COLO829 (cell line): ENCODE measurements around the gene WASF3.

ENCODE experiments used
- DNase-seq: peaks from one replicate; pipeline ENCODE4 v3.0.0; 2012; ENCODE audit warnings: low spot score

Gene WASF3

DNA sequence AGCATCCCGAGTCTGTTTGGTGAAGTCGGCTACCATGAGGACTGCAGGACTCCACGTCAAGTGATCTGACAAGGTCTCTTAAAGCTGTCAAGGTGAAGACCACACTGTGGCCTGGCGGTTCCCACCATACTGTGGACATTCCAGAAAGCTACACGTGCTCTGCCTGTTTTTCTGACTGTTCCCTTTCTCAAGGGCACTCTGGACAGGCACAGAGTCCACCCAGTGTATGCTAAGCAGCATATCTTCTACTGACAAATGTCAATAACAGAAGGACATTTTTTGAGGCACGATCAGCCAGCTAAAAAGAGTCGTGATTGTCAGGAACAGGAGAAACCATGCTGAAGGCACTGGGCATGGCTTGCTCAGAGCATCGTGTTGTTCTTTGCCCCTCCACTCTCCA lies 12.8 kb upstream of the WASF3 start:
- DNase-seq = no peak

DNA sequence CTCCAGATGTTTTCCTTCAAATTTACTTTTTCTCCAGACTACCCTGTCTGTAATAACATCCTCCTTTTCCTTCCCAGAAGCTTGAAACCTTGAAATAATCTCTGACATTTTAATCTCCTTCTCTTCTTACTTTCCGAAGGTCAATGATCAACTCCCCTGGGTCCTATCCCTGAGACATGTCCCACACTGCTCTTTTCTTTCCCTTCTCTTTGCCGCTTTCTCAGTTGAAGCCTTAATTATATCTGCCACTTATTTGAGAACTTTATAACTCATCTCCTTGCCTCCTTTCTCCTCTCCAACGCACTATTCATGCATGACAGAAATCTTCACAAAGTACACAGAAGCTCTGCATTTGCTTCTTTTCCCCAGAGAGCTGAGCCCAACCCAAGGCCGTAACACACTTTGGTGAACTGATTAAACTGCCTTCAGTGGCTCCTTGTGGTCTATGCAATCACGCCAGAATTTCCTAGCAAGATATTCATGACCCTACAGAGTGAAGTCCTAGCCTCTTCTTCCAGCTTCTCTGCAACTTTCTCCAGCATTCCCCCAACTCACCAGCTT lies 9.2 kb upstream of the WASF3 start:
- DNase-seq = no peak

DNA sequence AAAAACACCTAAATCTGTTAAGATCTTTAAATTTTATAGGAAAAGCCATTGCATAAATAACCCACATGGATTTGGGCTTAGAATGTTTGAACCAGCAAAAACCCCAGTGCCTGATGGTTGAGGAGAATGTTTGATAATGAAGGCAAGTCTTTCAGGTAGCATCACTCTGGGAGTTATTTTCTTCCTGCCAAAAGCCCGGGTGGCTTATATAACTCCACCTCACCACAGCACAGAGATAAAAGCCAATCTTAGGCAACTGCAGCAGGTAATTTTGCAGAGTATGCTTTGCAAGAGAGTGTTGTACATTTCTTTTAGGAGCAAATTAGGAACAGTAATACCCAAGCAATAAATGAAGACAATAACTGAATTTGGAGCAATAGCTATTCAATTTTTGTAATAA lies 7.8 kb upstream of the WASF3 start:
- DNase-seq = no peak

DNA sequence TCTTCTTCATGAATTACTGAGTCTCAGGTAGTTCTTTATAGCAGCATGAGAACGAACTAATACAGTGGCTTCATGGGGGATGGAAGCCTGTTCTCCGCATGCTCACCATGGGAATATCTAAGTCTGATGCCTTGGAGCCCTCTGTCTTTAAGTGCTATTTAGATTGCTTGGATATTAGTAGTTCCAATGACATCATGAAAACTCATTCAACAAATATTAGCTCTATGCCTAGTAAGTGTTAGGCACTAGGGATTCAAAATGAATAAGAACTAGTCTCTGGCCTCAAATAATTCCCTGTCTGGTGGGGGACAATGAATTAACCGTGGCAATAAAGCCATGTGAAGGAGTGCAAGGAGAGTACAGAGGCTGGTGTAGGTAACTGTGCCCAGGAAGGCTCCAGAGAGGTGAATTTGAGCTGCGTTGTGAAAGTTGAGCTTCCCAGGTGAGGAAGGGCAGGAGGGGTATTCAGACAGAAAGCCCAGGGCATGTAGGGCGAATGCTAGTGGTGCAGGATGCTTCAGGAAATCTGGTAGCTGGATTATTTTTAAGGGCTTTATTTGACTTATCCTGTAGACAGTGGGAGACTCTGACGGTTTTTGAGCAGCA lies 6.1 kb upstream of the WASF3 start:
- no peak for DNase-seq

DNA sequence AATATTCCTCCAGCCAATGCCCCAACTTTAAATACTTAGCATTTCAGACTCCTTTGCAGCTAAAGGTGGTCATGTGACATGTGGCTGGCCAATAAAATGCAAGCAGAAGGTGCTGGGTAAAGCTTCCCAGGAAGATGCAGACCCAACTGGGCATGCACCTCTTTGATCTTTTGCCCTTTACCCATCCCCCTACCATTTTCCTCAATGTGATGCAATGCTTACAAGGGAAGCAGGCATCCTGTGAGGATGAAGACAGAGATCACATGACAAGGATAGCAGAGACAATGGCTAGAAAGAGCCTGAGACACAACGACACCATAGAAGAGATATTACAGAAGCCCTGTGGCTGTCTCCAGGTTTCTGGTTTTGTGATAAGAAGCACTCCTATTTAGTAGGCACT lies 2.1 kb upstream of the WASF3 start:
- no peak for DNase-seq

DNA sequence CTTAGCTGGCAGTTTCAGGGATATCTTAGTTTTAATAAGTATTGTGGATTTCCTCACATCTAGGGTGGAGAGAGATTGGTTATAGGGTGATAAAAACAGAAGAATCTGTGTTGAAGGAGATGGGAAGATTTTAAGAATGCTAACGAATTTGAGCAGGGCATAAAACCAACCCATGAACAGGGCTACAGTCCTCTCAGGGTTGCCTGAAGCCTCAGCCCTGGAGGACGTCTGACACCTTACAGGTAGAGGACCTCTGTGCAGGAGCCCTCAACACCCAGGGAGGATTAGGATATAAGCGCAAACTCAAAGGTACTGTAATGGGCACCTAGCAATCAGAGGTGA lies 461 bp upstream of the WASF3 start:
- no peak for DNase-seq

DNA sequence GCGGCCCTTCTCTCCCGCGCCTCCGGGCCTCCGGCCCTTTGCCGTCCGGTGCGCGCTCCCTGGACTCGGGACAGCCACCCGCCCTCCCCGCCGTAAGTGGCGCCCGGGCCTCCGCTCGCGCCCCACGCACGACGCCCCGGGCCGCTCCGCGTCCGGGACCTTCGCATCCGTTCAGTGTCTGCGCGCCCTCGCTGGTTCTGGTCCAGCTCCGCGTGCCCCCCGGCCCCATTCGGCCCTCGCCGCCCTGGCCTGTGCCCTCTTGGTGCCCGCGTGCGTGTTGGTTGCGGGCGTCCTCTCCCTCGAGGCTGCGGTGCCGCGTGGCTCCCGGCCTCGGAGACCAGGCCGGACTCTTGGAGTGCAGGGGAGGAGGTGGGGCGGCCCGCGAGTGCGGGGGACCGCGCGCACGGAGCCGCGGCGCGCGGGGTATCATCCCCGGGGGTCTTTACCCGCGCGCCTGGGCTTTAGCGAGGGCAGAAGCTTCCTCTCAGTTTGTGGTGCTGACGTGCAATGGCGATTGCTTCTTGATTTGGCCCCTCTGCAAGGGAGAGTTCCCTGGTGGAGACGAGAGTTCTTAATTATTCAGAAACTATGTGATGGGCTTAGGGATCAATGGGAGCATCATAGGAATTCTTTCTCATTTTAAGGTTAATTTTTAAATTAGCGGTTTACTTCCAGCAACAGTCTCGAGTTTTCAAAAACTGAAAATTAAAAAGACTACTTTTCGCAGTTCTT lies 757 bp downstream of the WASF3 start:
- no peak for DNase-seq

DNA sequence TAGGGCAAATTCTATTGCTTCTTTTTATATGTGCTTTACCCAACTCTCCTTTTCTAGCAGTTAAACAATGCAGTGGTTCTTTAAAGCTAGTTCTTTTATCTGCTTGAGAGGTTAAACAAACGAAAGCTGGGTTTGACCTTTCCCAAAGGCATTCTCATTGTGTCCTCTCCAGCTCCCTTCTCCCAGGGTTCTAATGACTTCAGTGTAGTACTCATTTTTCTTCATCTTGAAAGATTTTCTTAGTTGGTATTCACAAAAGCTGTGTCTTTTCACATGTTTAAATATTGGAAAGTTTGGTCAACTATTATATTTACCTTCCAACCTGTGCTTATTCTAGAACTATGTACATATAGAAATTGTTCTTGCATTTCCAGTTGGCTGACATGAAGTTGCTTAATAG lies 1.5 kb downstream of the WASF3 start:
- DNase-seq = no peak

DNA sequence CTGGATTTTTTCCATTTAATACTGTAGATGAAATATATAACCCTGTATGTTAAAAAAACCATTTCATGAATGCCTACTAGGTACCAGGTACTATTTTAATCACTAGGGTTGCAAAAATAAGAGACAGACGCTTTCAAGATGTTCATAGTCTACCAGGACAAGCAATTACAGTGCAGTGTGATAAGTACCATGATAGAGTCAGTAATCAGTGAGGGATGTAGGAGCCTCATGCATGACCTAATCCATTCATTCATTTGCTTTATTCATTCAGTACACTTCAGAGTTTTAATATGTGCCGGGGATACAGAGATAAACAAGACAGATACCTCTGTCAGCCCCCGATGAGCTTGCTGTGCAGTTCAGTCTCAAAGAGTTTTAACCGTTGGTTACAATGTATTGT lies 3.0 kb downstream of the WASF3 start:
- no peak for DNase-seq

DNA sequence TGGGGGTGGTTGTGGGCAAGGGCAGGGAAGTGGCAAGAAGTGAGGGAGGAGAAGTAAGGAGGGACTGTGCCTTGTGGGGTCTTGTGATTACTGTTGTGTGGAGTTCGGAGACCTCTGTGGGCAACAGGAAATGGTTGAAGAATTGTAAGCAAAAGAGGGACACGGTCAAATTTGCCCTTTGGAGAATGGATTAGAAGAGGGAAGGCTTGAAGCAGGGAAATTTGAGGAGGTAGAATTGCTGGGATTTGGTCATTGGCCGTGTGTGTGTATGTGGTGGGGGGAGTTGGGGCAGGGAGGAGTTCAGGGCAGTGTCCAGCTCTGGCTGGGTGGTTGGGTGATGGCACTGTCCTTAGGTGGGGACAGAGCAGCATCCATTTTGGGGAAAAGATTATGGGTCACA lies 3.6 kb downstream of the WASF3 start:
- DNase-seq = no peak

DNA sequence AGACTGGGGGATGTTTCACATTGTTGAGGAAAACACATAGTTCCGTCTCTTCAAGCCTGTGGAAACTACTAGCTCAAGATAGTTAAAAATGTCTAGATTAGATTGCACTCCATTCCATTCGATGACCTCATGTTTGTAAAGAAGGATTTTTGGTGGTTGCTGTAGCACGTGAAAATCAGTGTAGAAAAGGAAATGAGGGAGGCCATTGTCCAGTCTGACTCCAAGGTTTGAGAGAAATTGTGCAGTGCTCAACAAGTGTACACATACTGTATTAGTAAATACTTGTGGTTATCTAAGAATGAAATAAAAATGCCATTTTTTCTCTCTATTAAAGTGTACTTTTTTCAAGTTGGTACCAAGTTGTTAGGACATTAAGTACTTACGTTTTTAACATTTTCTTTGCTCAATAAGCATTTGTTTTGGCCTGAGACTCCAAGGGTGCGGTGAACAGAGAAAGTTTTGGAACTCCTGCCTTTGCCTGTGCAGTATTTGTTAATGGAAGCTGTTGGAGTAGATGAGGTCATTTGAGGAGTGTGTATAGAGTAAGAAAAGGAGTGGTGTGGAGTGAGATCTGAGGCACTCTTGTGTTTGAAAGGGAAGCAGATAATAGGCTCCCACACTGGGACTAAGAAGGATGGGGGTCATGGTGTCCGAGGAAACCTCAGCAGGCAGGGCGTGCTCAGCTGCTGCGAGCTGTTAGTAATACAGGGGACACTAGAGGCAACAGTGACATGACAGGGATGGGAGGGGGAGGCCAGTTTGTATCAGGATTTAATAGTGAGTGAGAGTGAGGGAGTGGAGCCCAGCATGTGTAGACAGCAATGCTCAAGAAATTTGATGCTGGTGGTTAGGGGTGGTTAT lies 4.4 kb downstream of the WASF3 start:
- no peak for DNase-seq

DNA sequence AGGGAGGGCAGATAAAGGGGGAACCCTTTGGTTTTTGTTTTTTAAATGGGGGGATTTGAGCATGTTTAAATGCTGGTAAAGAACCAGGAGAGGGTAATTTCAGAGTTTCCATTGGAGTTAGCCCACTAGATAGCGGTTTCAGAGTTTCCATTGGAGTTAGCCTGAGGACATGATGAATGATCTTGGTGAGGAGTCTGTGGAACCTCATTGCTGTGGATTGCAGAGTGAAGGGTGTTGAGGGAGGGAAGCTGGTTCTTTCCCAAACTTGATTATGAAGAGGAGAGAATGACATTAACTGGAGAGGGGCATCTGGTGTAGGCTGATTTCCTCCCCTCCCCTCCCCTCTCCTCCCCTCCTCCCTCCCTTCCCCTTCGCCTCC lies 5.0 kb downstream of the WASF3 start:
- no peak for DNase-seq

DNA sequence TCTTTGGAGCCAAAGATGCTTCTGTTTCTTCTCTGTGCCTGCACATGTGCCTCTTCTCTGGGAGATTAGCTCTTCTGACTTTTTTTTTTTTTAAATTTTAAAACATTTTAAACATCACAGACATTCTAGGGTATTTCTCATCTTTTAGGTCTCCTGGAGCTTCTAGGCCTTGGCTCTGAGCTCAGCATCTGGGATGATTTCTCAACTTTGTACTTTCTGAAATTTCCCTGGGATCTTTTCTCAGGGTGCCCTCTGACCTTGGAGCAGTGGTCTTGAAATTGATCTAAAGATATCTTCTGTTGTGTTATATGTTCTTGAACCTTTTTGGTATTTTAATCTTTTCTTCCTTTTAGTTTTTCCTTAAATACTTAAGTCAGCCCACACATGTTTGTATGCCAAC lies 6.2 kb downstream of the WASF3 start:
- DNase-seq = no peak

DNA sequence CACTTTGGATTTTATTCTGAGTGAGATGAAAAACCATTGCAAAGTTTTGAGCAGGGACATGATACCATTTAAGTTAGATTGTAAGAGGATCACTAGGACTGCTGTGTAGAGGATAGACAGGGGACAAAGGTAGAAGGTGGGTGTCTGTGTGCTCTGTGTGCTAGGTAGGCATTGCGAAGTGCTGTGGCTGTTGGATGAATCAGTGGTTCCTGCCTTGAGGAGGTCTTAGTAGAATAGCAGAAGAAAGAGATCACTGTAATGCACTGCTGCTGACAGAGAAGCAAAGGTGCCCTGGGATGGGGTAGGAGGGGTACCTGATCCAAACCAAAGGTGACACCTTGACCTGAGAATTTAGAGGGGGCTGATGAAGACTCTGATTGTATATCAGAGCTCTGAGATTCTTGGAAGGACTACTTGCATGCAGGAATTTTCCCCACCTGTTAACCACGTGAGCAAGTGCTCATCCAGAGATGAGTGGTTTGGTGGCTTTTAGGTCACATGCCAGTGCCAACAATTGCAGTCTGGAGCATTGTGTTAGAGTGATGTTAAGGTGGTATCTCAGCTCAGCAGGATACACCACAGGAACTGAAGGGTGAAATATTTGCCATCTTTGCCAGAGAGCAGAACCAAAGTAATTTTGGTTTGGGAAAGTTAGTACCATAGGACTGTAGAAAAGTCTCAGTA lies 10.8 kb downstream of the WASF3 start:
- no peak for DNase-seq

DNA sequence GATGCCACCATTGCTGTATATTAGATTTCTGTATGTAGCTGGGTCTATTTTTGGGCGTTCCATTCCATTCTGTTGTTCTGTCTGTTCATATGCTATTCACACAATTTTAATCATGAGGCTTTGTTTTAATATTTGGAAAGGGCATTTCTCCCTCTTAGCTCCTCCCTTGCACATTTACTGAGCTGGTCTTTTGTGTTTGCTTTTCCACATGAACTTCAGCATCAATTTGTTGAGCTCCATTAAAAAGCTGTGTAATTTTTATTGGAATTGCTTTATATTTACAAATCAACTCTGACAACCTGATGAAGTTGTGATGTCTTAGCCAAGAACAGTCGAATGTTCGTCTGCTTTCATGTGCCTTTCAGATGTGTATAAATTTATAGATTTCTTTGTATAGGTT lies 14.0 kb downstream of the WASF3 start:
- no peak for DNase-seq

DNA sequence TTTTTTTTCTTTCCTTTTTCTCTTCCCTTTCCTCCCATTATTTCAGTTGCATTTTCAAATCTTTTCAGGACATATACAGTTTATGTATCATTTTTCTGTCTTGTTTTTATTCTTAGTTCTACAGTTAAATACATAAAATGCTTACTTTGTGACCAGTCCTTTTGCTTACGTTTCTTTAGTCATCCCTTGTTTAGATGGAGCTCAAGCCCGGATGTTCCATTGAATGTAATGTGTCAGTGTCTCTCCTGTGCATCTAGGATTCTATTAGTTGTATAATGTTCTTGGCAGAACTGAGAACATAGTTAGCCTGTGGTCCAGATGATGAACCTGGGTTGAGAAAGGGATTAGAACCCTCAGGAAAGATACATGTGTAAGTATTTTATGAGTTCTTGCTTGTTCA lies 17.8 kb downstream of the WASF3 start:
- DNase-seq = no peak

DNA sequence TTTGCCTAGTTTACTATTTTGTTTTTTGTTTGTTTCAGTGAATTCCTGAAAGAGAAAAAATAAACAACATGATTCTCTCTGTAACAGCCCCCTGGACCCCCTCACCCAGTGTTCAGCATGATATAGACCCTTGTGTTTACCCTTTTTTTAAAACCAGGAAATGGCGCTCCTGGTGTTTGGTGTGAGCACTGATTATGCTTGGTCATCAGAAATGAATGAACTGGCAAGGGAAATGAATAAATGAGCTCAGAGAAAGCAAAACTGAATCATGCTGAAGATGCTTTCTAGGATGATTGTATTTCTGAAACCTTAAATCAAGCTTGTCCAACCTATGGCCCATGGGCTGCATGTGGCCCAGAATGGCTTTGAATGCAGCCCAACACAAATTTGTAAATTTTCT lies 22.1 kb downstream of the WASF3 start:
- DNase-seq = no peak

DNA sequence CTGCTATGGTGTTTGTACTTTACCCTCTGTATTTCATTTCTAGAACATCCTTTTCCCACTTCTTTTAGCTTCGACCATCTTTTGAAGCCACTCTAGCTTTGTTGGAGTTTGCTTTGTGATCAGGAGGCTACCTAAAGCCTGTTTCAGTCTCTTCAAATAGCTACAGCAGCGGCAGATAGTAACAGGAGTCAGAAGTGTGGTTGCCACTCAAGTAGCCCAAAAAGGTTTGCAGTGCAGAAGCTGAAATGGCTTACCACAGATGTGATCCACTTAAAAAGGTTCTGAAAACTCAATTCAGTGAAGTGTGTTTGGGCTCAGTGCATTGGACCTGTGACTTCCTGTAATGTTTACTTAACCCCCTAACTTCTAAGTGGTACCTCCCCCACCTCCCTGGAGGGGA lies 26.2 kb downstream of the WASF3 start:
- DNase-seq = no peak

DNA sequence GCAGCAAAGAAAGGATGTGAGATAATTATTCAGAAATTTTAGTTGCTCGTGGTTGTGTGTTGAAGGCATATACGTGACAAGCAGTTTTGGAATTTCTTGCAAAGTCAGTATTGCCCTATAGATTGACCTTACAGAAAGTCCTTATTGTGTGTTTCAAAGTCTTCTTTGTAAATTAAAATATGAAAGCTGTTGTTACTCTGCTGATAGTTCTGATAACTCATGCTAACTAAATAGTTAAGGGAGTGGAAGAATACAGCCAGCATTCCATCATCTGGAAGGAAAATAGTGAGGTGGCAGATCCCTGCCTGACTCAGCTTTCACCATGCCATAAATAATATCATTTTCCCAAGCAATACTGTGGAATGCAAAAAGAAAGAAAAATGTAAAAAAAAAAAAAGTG lies 27.2 kb downstream of the WASF3 start:
- DNase-seq = no peak

DNA sequence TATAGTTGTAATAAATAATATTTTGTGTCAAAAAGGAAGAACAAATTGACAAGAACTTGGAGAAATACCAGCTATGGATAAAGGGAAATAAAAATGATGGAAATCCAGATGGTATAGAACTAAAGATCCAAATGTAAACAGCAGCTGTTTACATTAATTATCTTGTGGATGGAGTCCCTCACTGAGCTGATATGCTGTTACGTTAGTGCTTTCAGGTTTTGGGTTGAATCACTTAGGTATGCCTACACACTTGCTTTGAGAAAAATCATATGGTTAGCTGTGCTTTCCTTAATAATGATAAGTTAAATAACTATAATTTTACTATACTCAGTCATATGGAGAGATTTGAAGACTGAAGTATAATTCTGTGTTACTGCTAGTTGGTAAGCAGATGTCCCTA lies 27.7 kb downstream of the WASF3 start:
- no peak for DNase-seq

DNA sequence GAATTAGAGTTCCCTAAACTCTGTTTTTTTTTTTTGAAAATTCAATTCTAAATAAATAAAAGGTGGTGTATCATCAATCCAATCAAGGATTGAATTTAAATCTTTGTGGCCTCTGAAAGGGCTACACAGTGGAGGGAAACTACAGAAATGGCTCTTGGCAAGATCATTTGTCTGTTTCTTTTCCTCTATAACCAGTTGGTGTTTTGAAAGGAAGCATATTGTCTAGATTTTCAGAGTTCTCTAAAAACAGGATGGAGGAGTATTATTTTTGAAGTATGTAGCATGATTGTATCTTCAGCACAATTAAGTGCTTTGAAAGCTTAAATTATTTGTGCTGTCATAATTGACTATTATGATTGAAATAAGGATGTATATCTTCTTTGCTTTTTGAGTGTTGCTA lies 29.8 kb downstream of the WASF3 start:
- no peak for DNase-seq

DNA sequence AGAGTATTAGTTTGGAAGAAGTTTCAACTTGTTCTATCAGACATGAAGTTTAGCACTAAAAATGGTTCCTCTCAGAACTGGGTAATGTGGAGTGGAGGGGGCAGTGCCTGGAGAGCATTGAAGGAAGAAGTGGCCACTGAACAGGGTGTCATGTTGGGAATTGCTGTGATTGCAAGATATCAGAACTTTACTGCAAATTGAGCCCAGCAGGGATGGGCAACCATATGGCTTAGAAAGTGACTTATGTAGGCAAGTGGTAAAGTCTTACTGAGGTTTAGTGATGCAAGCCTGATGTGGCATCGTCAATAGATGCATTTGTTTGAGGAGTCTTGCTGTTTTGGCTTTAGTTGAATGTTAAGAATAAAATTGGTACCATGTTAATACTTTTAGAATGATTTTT lies 31.7 kb downstream of the WASF3 start:
- no peak for DNase-seq

DNA sequence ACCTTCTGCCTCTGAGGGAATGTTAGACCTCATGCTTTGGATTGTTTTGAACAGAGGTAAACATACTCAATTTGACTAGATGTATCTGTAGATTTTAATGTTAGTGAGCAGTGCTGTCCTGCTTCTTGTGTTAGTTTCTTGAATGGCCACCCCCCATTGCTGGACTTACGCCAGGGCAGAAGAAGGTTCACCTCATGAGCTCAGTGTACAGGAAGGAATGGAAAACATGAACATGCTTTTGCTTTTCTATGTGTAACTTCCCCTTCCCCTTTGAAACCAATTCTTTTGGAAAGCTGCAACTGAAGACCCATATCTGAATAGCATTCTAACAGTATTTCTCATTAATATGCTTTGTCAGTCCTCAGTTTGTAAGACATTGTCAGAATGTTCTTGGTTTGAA lies 32.3 kb downstream of the WASF3 start:
- no peak for DNase-seq
